GM12891 (cell line): ENCODE measurements around the gene FOXI1.

Experiments used
- POLR2A ChIP-seq: IDR thresholded peaks from 2 replicates; pipeline ENCODE4 v1.6.1; 2011; ENCODE audit warnings: low read depth, low read length, control low read depth
- POLR2AphosphoS5 ChIP-seq: IDR thresholded peaks from 2 replicates; pipeline ENCODE4 v1.6.1; 2011; ENCODE audit warnings: low read depth, low read length, control low read depth

DNA sequence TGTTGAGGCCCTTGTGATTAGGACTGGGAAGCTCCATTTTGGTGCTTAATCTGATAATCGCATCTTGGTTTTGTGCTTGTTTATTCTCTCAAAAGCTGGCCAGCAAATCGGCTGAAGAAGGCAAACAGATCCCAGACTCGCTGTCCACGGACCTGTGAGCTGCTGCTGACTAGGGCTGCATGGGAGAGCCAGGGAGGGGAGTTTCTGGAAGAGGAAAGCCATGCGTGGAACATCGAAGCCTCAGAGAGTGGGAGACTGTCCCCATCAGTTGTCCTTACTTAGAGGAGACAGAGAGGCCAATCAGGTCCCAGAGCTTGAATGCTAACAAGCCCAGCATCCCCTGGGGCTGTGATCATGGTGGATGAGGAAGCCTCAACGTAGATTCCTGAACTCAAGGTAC, 23.0 kb upstream of the FOXI1 start:
- TF ChIP-seq POLR2A: no peak
- TF ChIP-seq POLR2AphosphoS5: no peak
